Adrenal gland (tissue), 5 donors: Measurements from ENCODE around the gene PRKN.

Experiments
- CTCF ChIP-seq, 6 experiments: fragments of 450-650 bp in 4 of 6; fragments of 200-600 bp in 2 of 6; sonication (generic) in 1 of 6; IDR thresholded peaks; 1 replicate in 5 of 6; 2 replicates in 1 of 6; pipeline versions ENCODE4 v1.5.1 to v1.8.0; 2016 to 2021; ENCODE audit warnings: antibody characterized with exemption in 6 of 6, mild to moderate bottlenecking in 2 of 6, moderate library complexity in 1 of 6
- POLR2A ChIP-seq, 2 donors: fragments of 450-650 bp; IDR thresholded peaks; one replicate each; pipeline ENCODE4 v1.6.1; 2017; ENCODE audit warnings: antibody characterized with exemption in 2 of 2, mild to moderate bottlenecking in 2 of 2, moderate library complexity in 1 of 2
- donor health status: DM: no; HTN: no; CAD: no.

- no peak for TF ChIP-seq CTCF (IDR thresholded peaks at IDR 0.05)
- TF ChIP-seq POLR2A (IDR thresholded peaks at IDR 0.05): no peak
These were observed 288.6 kb downstream of the PRKN start for GRCh38 chr6:162438980-162439379.
